Effector memory CD8-positive, alpha-beta T cell (primary cell): ENCODE results near the gene SEMA3D.

Experiments used
- ATAC-seq: fragments of 150-1000 bp; cut with Tn5 transposase; replicated peaks from 2 replicates; pipeline ENCODE4 v1.10.0; 2021; ENCODE audit warnings: mild to moderate bottlenecking, moderate library complexity
- DNase-seq, 3 experiments: peaks; one replicate each; pipeline ENCODE4 v3.0.0; 2021
- H3K27ac Mint-ChIP-seq, 2 donors: one replicate each; pipeline ENCODE4 v1.8.0; 2022; ENCODE audit warnings: mild to moderate bottlenecking in 2 of 2, mixed read lengths in 2 of 2, moderate library complexity in 2 of 2
- H3K27me3 Mint-ChIP-seq, 2 donors: one replicate each; pipeline ENCODE4 v1.8.0; 2022; ENCODE audit warnings: mixed read lengths in 2 of 2
- H3K36me3 Mint-ChIP-seq: one replicate; pipeline ENCODE4 v1.8.0; 2022; ENCODE audit warnings: mild to moderate bottlenecking, moderate library complexity, mixed read lengths; ENCODE audit not compliant: insufficient read depth
- H3K4me1 Mint-ChIP-seq, 2 donors: one replicate each; pipeline ENCODE4 v1.8.0; 2022; ENCODE audit warnings: low read depth in 2 of 2, mixed read lengths in 2 of 2
- H3K4me3 Mint-ChIP-seq, 2 donors: one replicate each; pipeline ENCODE4 v1.8.0; 2022; ENCODE audit warnings: mild to moderate bottlenecking in 2 of 2, mixed read lengths in 2 of 2, moderate library complexity in 2 of 2
- H3K9me3 Mint-ChIP-seq, 2 donors: one replicate each; pipeline ENCODE4 v1.8.0; 2022; ENCODE audit warnings: mixed read lengths in 2 of 2

Gene SEMA3D

DNA sequence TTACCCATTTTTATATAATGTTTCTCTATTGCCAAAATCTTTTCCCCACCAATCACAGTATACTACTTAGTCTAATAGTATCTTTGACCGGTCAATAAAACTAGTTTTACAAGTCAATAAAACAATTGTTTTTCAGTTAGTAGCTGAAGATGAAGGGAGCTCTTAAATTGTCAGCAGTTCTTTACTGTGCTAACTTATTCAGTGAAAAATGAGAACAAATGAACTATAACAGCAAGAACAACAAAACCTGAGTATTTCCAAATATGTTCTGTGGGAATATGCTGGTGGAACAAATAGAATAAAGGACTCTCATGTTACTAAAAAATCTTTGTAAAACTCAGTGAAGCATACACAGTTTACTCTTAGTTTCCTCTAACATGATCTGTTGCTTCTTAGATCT is 134.0 kb downstream of the SEMA3D start:
- ATAC-seq (no peak), DNase-seq (no peak)
- Mint-ChIP-seq H3K27ac (no peak overlapping the region), H3K4me1 (no peaks in the 10 kb centered on the region), H3K27me3 (no peaks in the 10 kb centered on the region), H3K9me3 (peaks cover 6 to 7% of the 10 kb centered on the region in 2 donors), H3K36me3 (no peaks in the 10 kb centered on the region), H3K4me3 (no peak overlapping the region)

DNA sequence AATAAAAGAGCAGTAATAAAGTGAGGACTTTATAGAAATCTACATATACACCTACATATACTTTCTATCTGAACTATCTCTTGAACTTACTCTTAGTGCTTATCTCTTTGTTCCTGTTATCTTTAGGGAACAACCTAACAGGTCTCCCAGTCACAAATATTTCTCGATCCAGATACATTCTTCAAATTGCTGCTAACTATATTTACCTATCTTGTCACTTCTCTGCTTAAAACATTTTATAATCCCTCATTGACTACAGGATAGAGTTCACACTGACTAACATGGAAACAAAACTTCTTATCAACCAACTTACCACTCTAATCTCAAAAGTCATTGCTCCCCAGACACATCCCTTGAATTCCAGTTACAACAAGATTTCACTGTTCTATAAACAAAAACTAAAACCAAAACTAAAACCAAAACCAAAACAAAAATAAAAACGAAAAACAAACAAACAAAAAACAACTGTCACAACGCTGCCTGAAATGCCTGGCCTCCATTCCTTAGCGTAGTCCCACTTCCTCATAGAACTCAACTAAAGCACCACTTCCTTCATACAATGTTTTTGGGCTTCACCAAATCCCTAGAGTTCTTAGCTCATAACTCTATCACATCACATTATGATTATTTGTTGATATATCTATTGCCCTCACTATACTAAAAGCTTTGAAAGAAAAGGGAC is 134.7 kb downstream of the SEMA3D start:
- no peaks in the 10 kb centered on the region for H3K36me3 Mint-ChIP-seq
- no peaks in the 10 kb centered on the region for H3K4me1 Mint-ChIP-seq
- H3K9me3 Mint-ChIP-seq: peaks cover 6 to 7% of the 10 kb centered on the region in 2 donors
- no peak for ATAC-seq
- DNase-seq: no peak
- no peaks in the 10 kb centered on the region for H3K27me3 Mint-ChIP-seq
- no peak overlapping the region for H3K4me3 Mint-ChIP-seq
- H3K27ac Mint-ChIP-seq: no peak overlapping the region

GRCh38 chr7:85046534-85046933 is 140.3 kb downstream of the SEMA3D start:
- Mint-ChIP-seq H3K27me3 (no peaks in the 10 kb centered on the region), H3K36me3 (no peaks in the 10 kb centered on the region), H3K27ac (no peak overlapping the region), H3K4me3 (no peak overlapping the region), H3K4me1 (no peaks in the 10 kb centered on the region), H3K9me3 (peaks cover 0 to 3% of the 10 kb centered on the region in 2 donors)
- DNase-seq (no peak), ATAC-seq (no peak)

DNA sequence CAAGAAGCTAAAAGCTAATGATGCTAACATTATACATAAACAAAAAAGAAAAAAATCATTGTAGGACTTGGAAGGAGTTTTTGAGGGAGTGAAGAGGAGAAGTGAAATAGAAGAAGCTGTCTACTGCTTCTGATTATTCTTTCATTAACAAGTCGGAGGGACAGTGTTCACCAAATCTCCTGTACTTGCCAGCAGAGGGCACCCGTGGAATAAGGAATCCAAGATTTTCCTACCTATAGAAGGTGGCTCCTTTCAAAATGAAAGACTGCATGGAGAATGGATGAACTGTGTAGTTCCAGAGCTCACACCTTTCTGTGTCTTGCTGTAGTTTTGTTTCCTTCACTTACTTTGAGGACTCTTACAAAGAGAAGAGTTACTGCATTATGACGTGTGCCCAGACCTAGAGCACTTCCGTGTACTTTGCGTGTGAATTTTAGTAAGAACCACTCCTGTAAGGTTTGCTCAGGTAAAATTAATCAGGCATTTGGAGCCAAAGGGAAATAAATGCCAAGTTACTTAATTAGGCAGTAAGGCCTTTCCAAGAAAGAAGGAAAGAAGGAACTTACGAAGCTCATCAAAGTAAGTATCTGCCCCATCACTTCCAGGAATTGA is 145.1 kb downstream of the SEMA3D start:
- Mint-ChIP-seq H3K4me3 (no peak overlapping the region), H3K36me3 (no peaks in the 10 kb centered on the region)

DNA sequence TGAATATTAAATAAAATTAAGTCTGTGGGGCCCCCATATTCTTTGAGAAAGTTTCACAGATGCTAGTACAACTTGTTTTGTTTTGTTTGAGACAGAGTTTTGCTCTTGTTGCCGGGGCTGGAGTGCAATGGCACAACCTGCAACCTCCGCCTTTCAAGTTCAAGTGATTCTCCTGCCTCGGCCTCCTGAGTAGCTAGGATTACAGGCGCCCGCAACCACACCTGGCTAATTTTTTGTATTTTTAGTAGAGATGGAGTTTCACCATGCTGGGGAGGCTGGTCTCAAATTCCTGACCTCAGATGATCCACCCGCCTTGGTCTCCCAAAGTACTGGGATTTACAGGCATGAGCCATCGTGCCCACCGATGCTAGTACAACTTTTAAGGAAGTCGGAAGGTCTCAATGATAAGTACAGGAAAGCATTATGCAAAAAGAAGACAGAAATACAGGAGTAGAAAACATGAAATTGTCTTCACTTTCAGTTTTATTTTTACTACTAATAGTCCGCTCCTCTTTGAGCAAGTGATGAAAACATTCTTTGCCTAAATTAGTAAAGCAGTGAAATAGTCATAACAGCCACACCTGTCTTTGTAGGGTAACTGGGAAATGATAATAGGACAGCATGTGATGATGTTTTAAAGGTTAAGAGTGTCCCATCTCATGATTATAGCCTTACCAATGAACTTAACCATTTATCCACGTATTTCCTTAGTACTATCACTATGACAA is 147.5 kb downstream of the SEMA3D start:
- DNase-seq: no peak
- no peaks in the 10 kb centered on the region for H3K9me3 Mint-ChIP-seq
- H3K27ac Mint-ChIP-seq: no peak overlapping the region
- no peak for ATAC-seq
- H3K27me3 Mint-ChIP-seq: no peaks in the 10 kb centered on the region
- no peaks in the 10 kb centered on the region for H3K36me3 Mint-ChIP-seq
- H3K4me3 Mint-ChIP-seq: no peak overlapping the region
- no peaks in the 10 kb centered on the region for H3K4me1 Mint-ChIP-seq

More for the DNA sequence above, 145.1 kb downstream of the SEMA3D start:
- no peaks in the 10 kb centered on the region for H3K27me3 Mint-ChIP-seq
- no peak for DNase-seq
- no peak for ATAC-seq
- no peaks in the 10 kb centered on the region for H3K9me3 Mint-ChIP-seq
- no peak overlapping the region for H3K27ac Mint-ChIP-seq
- H3K4me1 Mint-ChIP-seq: no peaks in the 10 kb centered on the region

DNA sequence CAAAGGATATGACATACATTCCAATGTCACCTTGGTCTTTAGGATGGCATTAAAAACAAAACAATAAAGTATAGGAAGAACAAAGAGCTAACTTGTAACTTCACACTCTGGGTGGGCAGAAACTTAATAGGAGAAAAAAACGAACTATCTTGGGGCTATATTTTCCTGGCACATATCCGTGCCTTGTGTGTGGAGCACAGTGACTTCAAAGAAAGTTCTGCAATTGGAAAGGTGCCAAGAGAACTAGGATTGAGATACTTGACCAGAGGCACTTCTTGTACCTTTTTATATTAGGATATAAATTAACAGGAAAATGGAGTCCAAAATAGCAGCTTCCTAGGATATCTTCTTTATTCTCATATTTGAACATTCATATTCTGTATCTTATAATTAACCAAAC is 148.4 kb downstream of the SEMA3D start:
- no peaks in the 10 kb centered on the region for H3K9me3 Mint-ChIP-seq
- H3K4me1 Mint-ChIP-seq: no peaks in the 10 kb centered on the region
- DNase-seq (no peak), ATAC-seq (no peak)
- no peaks in the 10 kb centered on the region for H3K27me3 Mint-ChIP-seq
- no peaks in the 10 kb centered on the region for H3K36me3 Mint-ChIP-seq
- no peak overlapping the region for H3K27ac Mint-ChIP-seq
- no peak overlapping the region for H3K4me3 Mint-ChIP-seq

- no peaks in the 10 kb centered on the region for H3K4me1 Mint-ChIP-seq
- no peak overlapping the region for H3K27ac Mint-ChIP-seq
- no peak for DNase-seq
- no peak overlapping the region for H3K4me3 Mint-ChIP-seq
- H3K36me3 Mint-ChIP-seq: no peaks in the 10 kb centered on the region
- ATAC-seq: no peak
- H3K9me3 Mint-ChIP-seq: peaks cover 4 to 8% of the 10 kb centered on the region in 2 donors
- no peaks in the 10 kb centered on the region for H3K27me3 Mint-ChIP-seq
Measured at GRCh38 chr7:85033263-85033662, 153.6 kb downstream of the SEMA3D start.

DNA sequence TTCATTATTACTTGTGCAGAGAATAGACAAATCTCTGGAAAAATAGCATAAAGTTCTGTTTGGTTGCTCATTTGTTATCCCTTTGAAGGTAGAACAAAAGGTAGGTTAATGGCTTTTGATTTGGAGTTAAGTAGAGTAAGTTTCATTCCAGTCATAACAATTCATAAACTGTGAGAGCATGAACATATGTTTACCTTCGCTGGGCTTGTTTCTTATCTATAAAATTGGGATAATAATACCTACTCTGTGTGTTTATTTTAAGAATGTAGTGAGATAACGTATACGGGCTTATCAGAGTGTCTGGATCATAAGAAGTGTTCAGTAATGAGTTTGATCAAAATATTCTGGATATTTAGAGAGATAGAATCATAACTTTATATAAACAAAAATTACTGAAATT is 155.4 kb downstream of the SEMA3D start:
- ATAC-seq: no peak

GRCh38 chr7:85030893-85031292 is 156.0 kb downstream of the SEMA3D start:
- H3K36me3 Mint-ChIP-seq: no peaks in the 10 kb centered on the region
- H3K27me3 Mint-ChIP-seq: no peaks in the 10 kb centered on the region
- no peak overlapping the region for H3K27ac Mint-ChIP-seq
- peaks cover 8% of the 10 kb centered on the region in 2 donors for H3K9me3 Mint-ChIP-seq
- ATAC-seq (no peak), DNase-seq (no peak)
- H3K4me1 Mint-ChIP-seq: no peaks in the 10 kb centered on the region
- H3K4me3 Mint-ChIP-seq: no peak overlapping the region

More for the DNA sequence above, 155.4 kb downstream of the SEMA3D start:
- H3K36me3 Mint-ChIP-seq: no peaks in the 10 kb centered on the region
- H3K27ac Mint-ChIP-seq: no peak overlapping the region
- H3K4me3 Mint-ChIP-seq: no peak overlapping the region
- no peak for DNase-seq
- H3K4me1 Mint-ChIP-seq: no peaks in the 10 kb centered on the region
- no peaks in the 10 kb centered on the region for H3K27me3 Mint-ChIP-seq
- peaks cover 5 to 8% of the 10 kb centered on the region in 2 donors for H3K9me3 Mint-ChIP-seq

DNA sequence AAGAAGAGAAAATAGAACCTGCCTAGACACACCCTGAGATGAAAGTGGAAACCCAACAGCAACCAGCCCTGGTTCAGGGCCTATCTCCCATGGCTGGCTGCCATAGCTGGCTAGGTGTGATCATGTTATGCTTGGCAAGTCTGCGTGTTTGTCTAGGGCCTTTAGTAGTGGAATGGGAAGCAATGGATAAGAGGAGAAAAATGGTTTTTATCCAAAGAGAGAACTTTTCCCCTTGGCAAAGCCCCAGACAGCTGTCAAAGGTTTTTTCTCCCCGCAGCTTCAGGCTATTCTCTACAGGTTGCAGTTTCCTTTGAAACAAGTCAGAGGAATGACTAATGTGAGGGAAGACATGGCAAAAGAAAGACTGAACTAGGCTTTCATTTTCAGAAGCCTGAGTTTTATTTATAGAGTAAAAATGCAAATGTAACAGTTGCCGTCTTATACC is 161.5 kb downstream of the SEMA3D start:
- Mint-ChIP-seq H3K27ac (no peak overlapping the region), H3K4me3 (no peak overlapping the region), H3K36me3 (no peaks in the 10 kb centered on the region), H3K4me1 (no peaks in the 10 kb centered on the region), H3K9me3 (peaks cover 6 to 8% of the 10 kb centered on the region in 2 donors), H3K27me3 (no peaks in the 10 kb centered on the region)
- no peak for ATAC-seq
- no peak for DNase-seq

- ATAC-seq (no peak), DNase-seq (no peak)
- Mint-ChIP-seq H3K4me3 (no peak overlapping the region), H3K4me1 (no peaks in the 10 kb centered on the region), H3K27ac (no peak overlapping the region), H3K27me3 (no peaks in the 10 kb centered on the region), H3K9me3 (peaks cover under 1 to 4% of the 10 kb centered on the region in 2 donors), H3K36me3 (no peaks in the 10 kb centered on the region)
Measured at GRCh38 chr7:85023916-85024315, 162.9 kb downstream of the SEMA3D start.

DNA sequence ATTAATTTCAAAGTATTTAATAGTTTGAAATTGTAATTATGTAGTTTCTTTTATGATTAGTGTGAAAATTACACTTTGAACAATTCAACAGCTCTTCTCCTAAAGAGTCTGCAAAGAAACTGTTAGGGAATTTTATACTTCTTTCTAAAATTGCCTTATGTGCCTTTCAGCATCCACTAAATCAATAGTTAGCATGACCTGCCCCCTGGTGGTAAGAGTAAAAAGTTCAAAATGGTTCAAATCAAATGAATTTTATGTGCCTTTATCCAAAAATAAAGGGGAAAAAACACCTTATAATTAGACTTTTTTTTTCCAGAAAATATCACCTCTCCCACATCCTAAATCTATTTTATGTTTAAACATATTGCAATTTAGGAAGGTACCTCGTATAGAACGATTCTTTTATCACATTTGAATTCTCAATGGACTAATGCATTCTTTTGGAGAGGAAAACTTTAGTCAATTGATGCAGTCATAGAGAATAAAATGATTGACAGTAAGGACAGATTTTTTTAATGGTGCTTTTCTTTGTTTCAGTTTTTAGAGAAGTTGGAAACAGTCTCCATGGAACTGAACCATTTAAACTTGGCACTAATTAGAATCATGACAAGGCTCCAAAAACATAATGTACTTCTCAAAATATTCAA is 163.7 kb downstream of the SEMA3D start:
- H3K27me3 Mint-ChIP-seq: no peaks in the 10 kb centered on the region
- no peak overlapping the region for H3K4me3 Mint-ChIP-seq
- DNase-seq (no peak), ATAC-seq (no peak)
- no peak overlapping the region for H3K27ac Mint-ChIP-seq
- H3K4me1 Mint-ChIP-seq: no peaks in the 10 kb centered on the region
- H3K9me3 Mint-ChIP-seq: peaks cover 0 to 4% of the 10 kb centered on the region in 2 donors
- no peaks in the 10 kb centered on the region for H3K36me3 Mint-ChIP-seq

DNA sequence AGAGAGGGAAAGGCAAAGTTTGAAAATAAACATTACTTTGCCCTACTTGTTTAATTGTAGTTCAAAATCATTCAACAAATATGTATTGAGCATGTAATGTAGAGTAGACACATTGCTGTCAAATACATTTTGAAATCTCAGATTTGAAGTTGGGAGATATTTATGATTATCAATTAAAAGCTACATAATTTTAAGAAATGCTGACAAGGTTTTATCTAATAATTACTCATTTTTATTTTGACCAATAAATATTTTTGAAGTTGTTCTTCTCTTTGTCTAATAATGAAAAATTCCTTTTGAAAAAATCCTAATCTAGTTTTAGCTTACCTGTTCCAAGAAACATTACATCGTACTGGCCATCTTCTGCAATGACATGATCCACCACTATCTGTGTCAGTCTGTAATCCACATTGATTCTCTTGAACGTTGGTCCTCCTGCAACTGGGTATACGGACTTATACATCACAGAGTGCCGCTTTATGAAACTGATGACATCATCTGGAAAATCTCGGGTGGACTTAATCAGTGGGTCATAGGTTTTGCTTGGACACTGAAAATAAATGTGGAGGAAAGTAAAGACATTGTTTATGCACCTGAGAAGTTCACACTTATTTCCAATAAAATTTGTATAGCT is 164.7 kb downstream of the SEMA3D start:
- Mint-ChIP-seq H3K4me1 (no peaks in the 10 kb centered on the region), H3K27ac (no peak overlapping the region), H3K9me3 (peaks cover 2 to 3% of the 10 kb centered on the region in 2 donors), H3K4me3 (no peak overlapping the region), H3K36me3 (no peaks in the 10 kb centered on the region), H3K27me3 (no peaks in the 10 kb centered on the region)
- DNase-seq (no peak), ATAC-seq (no peak)
